CD4-positive, alpha-beta T cell (primary cell): ENCODE results near the gene CCR7. TPM values are rescaled to one million over a fixed set of nuclear protein-coding genes. Genes with fewer than 3 reads are reported as not detected.
A peak's percentile ranks its signal among the peaks of the same experiment; 100 is the strongest.

Source experiments
- ATAC-seq: fragments of 200-7000 bp; cut with Tn5 transposase; one replicate; pipeline ENCODE4 v1.10.0; 2022; ENCODE audit warnings: mild to moderate bottlenecking; ENCODE audit not compliant: poor library complexity
- CTCF ChIA-PET: fragments of 350-600 bp; sonication (Branson Sonifier 250); formaldehyde crosslinking; loops from one replicate; lab custom pipeline; 2021; ENCODE audit warnings: antibody characterized with exemption, inconsistent platforms; lab: Charles Lee
- POLR2A ChIA-PET: fragments of 350-600 bp; sonication (Branson Sonifier 250); formaldehyde crosslinking; loops from one replicate; lab custom pipeline; 2021; ENCODE audit warnings: antibody characterized with exemption, inconsistent platforms; lab: Charles Lee
- DNase-seq, 14 experiments: peaks; one replicate each; pipeline ENCODE4 v3.0.0-alpha.2; 2013 to 2020; ENCODE audit warnings: mixed read lengths in 2 of 14
- H3K27ac ChIP-seq, 2 donors: one replicate each; pipeline versions ENCODE4 v1.5.1 to v1.7.0; 2013; ENCODE audit warnings: low read length in 2 of 2, low read depth in 1 of 2, mild to moderate bottlenecking in 1 of 2
- H3K27me3 ChIP-seq, 2 experiments: 1 replicate in 1 of 2; 2 replicates in 1 of 2; pipeline versions ENCODE4 v1.6.1 to v1.7.0; 2013; ENCODE audit warnings: low read length in 2 of 2, control low read depth in 1 of 2, mild to moderate bottlenecking in 1 of 2, moderate library complexity in 1 of 2; ENCODE audit not compliant: insufficient read depth in 2 of 2, control insufficient read depth in 1 of 2
- H3K36me3 ChIP-seq: one replicate; pipeline ENCODE4 v1.6.1; 2013; ENCODE audit warnings: low read length, control low read depth; ENCODE audit not compliant: insufficient read depth
- H3K4me1 ChIP-seq: one replicate; pipeline ENCODE4 v1.6.1; 2013; ENCODE audit warnings: low read length, control low read depth; ENCODE audit not compliant: insufficient read depth
- H3K4me3 ChIP-seq: one replicate; pipeline ENCODE4 v1.5.1; 2013; ENCODE audit warnings: mild to moderate bottlenecking, low read length, moderate library complexity
- H3K9me3 ChIP-seq, 2 experiments: 1 replicate in 1 of 2; 2 replicates in 1 of 2; pipeline versions ENCODE4 v1.6.1 to v1.7.0; 2013; ENCODE audit warnings: low read length in 2 of 2, mild to moderate bottlenecking in 2 of 2, control low read depth in 1 of 2, moderate library complexity in 1 of 2; ENCODE audit not compliant: control insufficient read depth in 1 of 2, insufficient read depth in 1 of 2
- H3K27ac Mint-ChIP-seq: one replicate; pipeline ENCODE4 v1.8.0; 2020; ENCODE audit warnings: mixed read lengths
- H3K27me3 Mint-ChIP-seq: one replicate; pipeline ENCODE4 v1.8.0; 2021; ENCODE audit warnings: mixed read lengths
- H3K36me3 Mint-ChIP-seq: one replicate; pipeline ENCODE4 v1.8.0; 2021; ENCODE audit warnings: low read depth, mixed read lengths
- H3K4me1 Mint-ChIP-seq: one replicate; pipeline ENCODE4 v1.8.0; 2021; ENCODE audit warnings: low read depth, mixed read lengths
- H3K4me3 Mint-ChIP-seq: one replicate; pipeline ENCODE4 v1.8.0; 2020; ENCODE audit warnings: mild to moderate bottlenecking, mixed read lengths
- H3K9me3 Mint-ChIP-seq: one replicate; pipeline ENCODE4 v1.8.0; 2020; ENCODE audit warnings: mixed read lengths
- CTCF ChIP-seq: fragments of 200-600 bp; IDR thresholded peaks from one replicate; pipeline ENCODE4 v1.8.0; 2022; ENCODE audit warnings: antibody characterized with exemption, mild to moderate bottlenecking
- intact Hi-C, 2 experiments: fragments of 100-400 bp; cut with DNase I in 1 of 2; cut with micrococcal nuclease in 1 of 2; formaldehyde crosslinking; loops; one replicate each; pipeline versions ENCODE4 v1.15.1 to v1.9.0; 2023 to 2025; cut with DNase I, micrococcal nuclease
- total RNA-seq, 174 experiments: library from RNA in 2 of 174; stranded (reverse) in 2 of 174; gene quantifications; one replicate each; pipeline ENCODE4 v1.2.3 and lab custom pipeline; 2021 to 2026

The CCR7 gene
- total RNA-seq, 2 experiments from 2014 or later, result 170 to 180 TPM

GRCh38 chr17:40511667-40512220 lies 53.5 kb downstream of the CCR7 start:
- Histone ChIP-seq H3K36me3 (no peaks in the 10 kb centered on the region), H3K4me1 (peaks cover 34% of the 10 kb centered on the region), H3K27me3 (no peaks in the 10 kb centered on the region), H3K4me3 (no peak overlapping the region), H3K9me3 (no peaks in the 10 kb centered on the region), H3K27ac (no peak overlapping the region)
- peaks cover 31% of the 10 kb centered on the region for H3K4me1 Mint-ChIP-seq
- DNase-seq (no peak), ATAC-seq (no peak)
- no peak overlapping the region for H3K4me3 Mint-ChIP-seq
- intact Hi-C loops, result no loop called here
- no peaks in the 10 kb centered on the region for H3K27me3 Mint-ChIP-seq
- ChIA-PET POLR2A (interaction anchor here (1.0 kb wide), 1 partner anchor 21 kb away, joined by 3 read pairs; no protein-coding TSS in a partner anchor), CTCF (interaction anchor here (1.9 kb wide), 1 partner anchor 21 kb away, joined by 4 read pairs; no protein-coding TSS in a partner anchor)
- H3K27ac Mint-ChIP-seq, result no peak overlapping the region
- H3K9me3 Mint-ChIP-seq, result no peaks in the 10 kb centered on the region
- TF ChIP-seq CTCF, result no peak
- no peaks in the 10 kb centered on the region for H3K36me3 Mint-ChIP-seq

DNA sequence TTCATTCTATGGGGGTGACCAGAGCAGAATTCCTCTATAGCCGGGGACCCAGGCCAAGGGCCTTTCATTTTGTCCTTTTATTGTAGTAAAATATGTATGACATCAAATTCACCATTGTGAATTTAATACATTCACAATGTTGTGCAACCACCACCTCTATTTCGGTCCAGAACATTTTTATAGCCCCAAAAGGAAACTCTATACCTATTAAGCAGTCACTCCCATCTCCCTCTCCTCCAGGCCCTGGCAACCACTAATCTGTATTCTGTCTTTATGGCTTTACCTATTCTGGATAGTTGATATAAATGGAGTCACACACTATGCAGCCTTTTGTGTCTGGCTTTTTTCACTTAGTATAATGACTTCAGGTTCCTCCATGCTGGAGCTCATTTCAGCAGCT lies 54.1 kb downstream of the CCR7 start:
- no peaks in the 10 kb centered on the region for H3K9me3 Mint-ChIP-seq
- ChIA-PET POLR2A (no interaction called here), CTCF (interaction anchor here (1.9 kb wide), 1 partner anchor 22 kb away, joined by 4 read pairs; no protein-coding TSS in a partner anchor)
- H3K4me3 Mint-ChIP-seq, result no peak overlapping the region
- no peaks in the 10 kb centered on the region for H3K27me3 ChIP-seq
- no peak for ATAC-seq
- H3K9me3 ChIP-seq, result no peaks in the 10 kb centered on the region
- H3K27ac ChIP-seq, result no peak overlapping the region
- no peak for DNase-seq
- peaks cover 25% of the 10 kb centered on the region for H3K4me1 Mint-ChIP-seq
- H3K36me3 ChIP-seq, result no peaks in the 10 kb centered on the region
- H3K4me3 ChIP-seq, result no peak overlapping the region
- intact Hi-C loops, result no loop called here
- H3K4me1 ChIP-seq, result peaks cover 28% of the 10 kb centered on the region
- H3K36me3 Mint-ChIP-seq, result no peaks in the 10 kb centered on the region
- H3K27me3 Mint-ChIP-seq, result no peaks in the 10 kb centered on the region
- no peak for TF ChIP-seq CTCF
- H3K27ac Mint-ChIP-seq, result peak overlapping the region; percentile 45

DNA sequence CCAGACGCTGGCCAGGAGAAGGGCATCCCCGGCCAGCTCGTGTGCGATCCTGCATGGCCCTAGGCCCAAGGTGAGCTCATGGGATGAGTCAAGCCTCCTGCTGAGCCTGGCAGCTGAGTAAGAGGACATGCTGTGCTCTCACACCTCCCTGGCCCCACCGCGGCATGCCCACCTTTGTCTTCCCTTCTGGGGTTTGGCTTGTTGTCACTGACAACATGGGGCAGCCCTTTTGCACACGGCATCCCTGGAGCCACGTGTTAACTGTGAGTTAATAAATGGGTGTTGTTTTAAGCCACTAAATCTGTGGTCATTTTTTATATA lies 55.0 kb downstream of the CCR7 start:
- Mint-ChIP-seq H3K27me3 (no peaks in the 10 kb centered on the region), H3K36me3 (no peaks in the 10 kb centered on the region), H3K4me3 (no peak overlapping the region), H3K4me1 (peaks cover 17% of the 10 kb centered on the region), H3K27ac (no peak overlapping the region), H3K9me3 (no peaks in the 10 kb centered on the region)
- intact Hi-C loops, result no loop called here
- Histone ChIP-seq H3K27ac (no peak overlapping the region), H3K27me3 (no peaks in the 10 kb centered on the region), H3K4me1 (peaks cover 20% of the 10 kb centered on the region), H3K36me3 (no peaks in the 10 kb centered on the region), H3K4me3 (no peak overlapping the region), H3K9me3 (no peaks in the 10 kb centered on the region)
- ChIA-PET CTCF (interaction anchor here (1.9 kb wide), 1 partner anchor 23 kb away, joined by 4 read pairs; no protein-coding TSS in a partner anchor), POLR2A (no interaction called here)
- TF ChIP-seq CTCF, result no peak
- DNase-seq (no peak), ATAC-seq (no peak)
